H9 (cell line): Measurements from ENCODE around the gene SLC1A7. TPM values are rescaled to one million over a fixed set of nuclear protein-coding genes. Genes with fewer than 3 reads are reported as not detected.

Experiments
- DNase-seq: peaks from one replicate; pipeline ENCODE4 v3.0.0-alpha.2; 2017
- H2AFZ ChIP-seq: one replicate; pipeline ENCODE4 v1.6.1; 2013; ENCODE audit warnings: mild to moderate bottlenecking, low read length, control low read depth, moderate library complexity
- H2AK5ac ChIP-seq: 2 replicates; pipeline ENCODE4 v1.6.1; 2013; ENCODE audit warnings: low read length, control low read depth, mixed read lengths; ENCODE audit not compliant: insufficient read length
- H2BK120ac ChIP-seq: one replicate; pipeline ENCODE4 v1.6.1; 2013; ENCODE audit warnings: low read depth, mild to moderate bottlenecking, low read length, control low read depth, inconsistent platforms; ENCODE audit not compliant: poor library complexity, severe bottlenecking
- H2BK12ac ChIP-seq: 2 replicates; pipeline ENCODE4 v1.6.1; 2013; ENCODE audit warnings: low read length, control low read depth, mixed read lengths, low read depth; ENCODE audit not compliant: insufficient read length
- H2BK15ac ChIP-seq: 2 replicates; pipeline ENCODE4 v1.6.1; 2013; ENCODE audit warnings: low read depth, low read length, control low read depth
- H2BK20ac ChIP-seq: one replicate; pipeline ENCODE4 v1.6.1; 2013; ENCODE audit warnings: low read depth, mild to moderate bottlenecking, low read length, control low read depth, inconsistent platforms; ENCODE audit not compliant: poor library complexity, severe bottlenecking
- H2BK5ac ChIP-seq: 2 replicates; pipeline ENCODE4 v1.6.1; 2013; ENCODE audit warnings: low read length, control low read depth, mixed read lengths; ENCODE audit not compliant: insufficient read length
- H3K14ac ChIP-seq: 2 replicates; pipeline ENCODE4 v1.6.1; 2013; ENCODE audit warnings: low read length, control low read depth; ENCODE audit not compliant: insufficient read depth
- H3K18ac ChIP-seq: 2 replicates; pipeline ENCODE4 v1.6.1; 2013; ENCODE audit warnings: low read depth, mild to moderate bottlenecking, mixed read lengths, low read length, control low read depth; ENCODE audit not compliant: insufficient read length
- H3K23ac ChIP-seq: 2 replicates; pipeline ENCODE4 v1.6.1; 2013; ENCODE audit warnings: low read length, control low read depth, mixed read lengths, low read depth; ENCODE audit not compliant: insufficient read length
- H3K23me2 ChIP-seq: 2 replicates; pipeline ENCODE4 v1.6.1; 2013; ENCODE audit warnings: low read depth, mild to moderate bottlenecking, mixed read lengths, low read length, control low read depth; ENCODE audit not compliant: insufficient read length, poor library complexity, severe bottlenecking
- H3K27ac ChIP-seq: 2 replicates; pipeline ENCODE4 v1.5.1; 2013; ENCODE audit warnings: low read length, control low read depth, mixed read lengths, low read depth; ENCODE audit not compliant: insufficient read length
- H3K27me3 ChIP-seq: 2 replicates; pipeline ENCODE4 v1.6.1; 2013; ENCODE audit warnings: low read length, control low read depth, inconsistent platforms; ENCODE audit not compliant: insufficient read depth
- H3K4ac ChIP-seq: 2 replicates; pipeline ENCODE4 v1.6.1; 2013; ENCODE audit warnings: low read depth, mild to moderate bottlenecking, control low read depth, inconsistent platforms, low read length, moderate library complexity
- H3K4me1 ChIP-seq: 2 replicates; pipeline ENCODE4 v1.6.1; 2013; ENCODE audit warnings: low read length, control low read depth, inconsistent platforms; ENCODE audit not compliant: insufficient read depth
- H3K4me2 ChIP-seq: 2 replicates; pipeline ENCODE4 v1.6.1; 2013; ENCODE audit warnings: low read length, control low read depth, mixed read lengths; ENCODE audit not compliant: insufficient read length, insufficient read depth
- H3K56ac ChIP-seq: 2 replicates; pipeline ENCODE4 v1.6.1; 2013; ENCODE audit warnings: low read depth, mild to moderate bottlenecking, mixed read lengths, low read length, control low read depth; ENCODE audit not compliant: insufficient read length
- H3K79me1 ChIP-seq: 2 replicates; pipeline ENCODE4 v1.6.1; 2013; ENCODE audit warnings: low read depth, mild to moderate bottlenecking, moderate library complexity, low read length, control low read depth, inconsistent platforms; ENCODE audit not compliant: insufficient read depth, poor library complexity, severe bottlenecking
- H3K79me2 ChIP-seq: 2 replicates; pipeline ENCODE4 v1.6.1; 2013; ENCODE audit warnings: low read length, control low read depth, inconsistent platforms; ENCODE audit not compliant: insufficient read depth
- H3K9ac ChIP-seq: 2 replicates; pipeline ENCODE4 v1.6.1; 2013; ENCODE audit warnings: low read length, control low read depth, mixed read lengths; ENCODE audit not compliant: insufficient read length; ENCODE audit errors: extremely low read depth
- H3K9me3 ChIP-seq: one replicate; pipeline ENCODE4 v1.6.1; 2013; ENCODE audit warnings: low read depth, low read length, inconsistent platforms; ENCODE audit not compliant: control insufficient read depth
- H3T11ph ChIP-seq: one replicate; pipeline ENCODE4 v1.6.1; 2013; ENCODE audit warnings: mild to moderate bottlenecking, low read length, control low read depth, inconsistent platforms
- H4K20me1 ChIP-seq: one replicate; pipeline ENCODE4 v1.6.1; 2013; ENCODE audit not compliant: control insufficient read depth, insufficient read length, insufficient read depth
- H4K5ac ChIP-seq: 2 replicates; pipeline ENCODE4 v1.6.1; 2013; ENCODE audit warnings: low read depth, mild to moderate bottlenecking, mixed read lengths, low read length, control low read depth; ENCODE audit not compliant: insufficient read length
- H4K8ac ChIP-seq: replicated peaks from 2 replicates; pipeline ENCODE4 v1.6.1; 2013; ENCODE audit warnings: low read length, control low read depth, mixed read lengths, low read depth; ENCODE audit not compliant: insufficient read length
- H4K91ac ChIP-seq: 2 replicates; pipeline ENCODE4 v1.6.1; 2013; ENCODE audit warnings: low read depth, mild to moderate bottlenecking, moderate library complexity, mixed read lengths, low read length, control low read depth; ENCODE audit not compliant: insufficient read length
- H3K27ac Mint-ChIP-seq, 3 experiments: 2 replicates in 2 of 3; 3 replicates in 1 of 3; pipeline ENCODE4 v1.8.0; 2020 to 2021; ENCODE audit warnings: mixed read lengths in 3 of 3, mild to moderate bottlenecking in 1 of 3, moderate library complexity in 1 of 3
- H3K27me3 Mint-ChIP-seq: 2 replicates; pipeline ENCODE4 v1.8.0; 2021; ENCODE audit warnings: low read depth, mild to moderate bottlenecking, moderate library complexity, mixed read lengths
- H3K36me3 Mint-ChIP-seq, 3 experiments: 2 replicates in 2 of 3; 3 replicates in 1 of 3; pipeline ENCODE4 v1.8.0; 2020 to 2021; ENCODE audit warnings: low read depth in 3 of 3, mixed read lengths in 3 of 3; ENCODE audit not compliant: insufficient read depth in 1 of 3
- H3K4me1 Mint-ChIP-seq, 2 experiments: 2 replicates each; pipeline ENCODE4 v1.8.0; 2020; ENCODE audit warnings: mixed read lengths in 2 of 2
- H3K4me3 Mint-ChIP-seq, 2 experiments: 2 replicates in 1 of 2; 3 replicates in 1 of 2; pipeline ENCODE4 v1.8.0; 2020 to 2021; ENCODE audit warnings: mild to moderate bottlenecking in 2 of 2, mixed read lengths in 2 of 2, moderate library complexity in 1 of 2
- H3K9me3 Mint-ChIP-seq, 2 experiments: 2 replicates in 1 of 2; 3 replicates in 1 of 2; pipeline ENCODE4 v1.8.0; 2020; ENCODE audit warnings: mild to moderate bottlenecking in 2 of 2, mixed read lengths in 2 of 2, moderate library complexity in 1 of 2
- CTCF ChIP-seq: fragments of 200-600 bp; sonication (generic); conservative IDR thresholded peaks from 3 replicates; pipeline ENCODE4 v1.8.0; 2021; ENCODE audit warnings: antibody characterized with exemption, mild to moderate bottlenecking
- WGBS: extraction: QIAGEN DNeasy Blood & Tissue Kit; methylation state at CpG from one replicate; pipeline ENCODE4 v1.1.7; 2013; ENCODE audit warnings: missing lambda C conversion rate, low lambda C conversion rate, mixed read lengths; ENCODE audit not compliant: insufficient read length; ENCODE audit errors: extremely low coverage; 5-methylcytosine and 5-hydroxymethylcytosine counted together
- total RNA-seq: library from RNA; stranded (reverse); gene quantifications from 2 replicates; pipeline ENCODE4 v1.2.1, GENCODE V29; 2021

Gene SLC1A7
- total RNA-seq, 1 experiment from 2014 or later, result not detected

GRCh38 chr1:53073287-53073686, 69.2 kb downstream of the SLC1A7 start:
- no peak for TF ChIP-seq CTCF
- DNase-seq, result no peak

More at GRCh38 chr1:53073287-53073686, 69.2 kb downstream of the SLC1A7 start:
- H4K20me1 ChIP-seq, result no peaks in the 10 kb centered on the region
- H2BK120ac ChIP-seq, result no peak overlapping the region
- H3K79me2 ChIP-seq, result no peaks in the 10 kb centered on the region
- no peaks in the 10 kb centered on the region for H3K79me1 ChIP-seq
- H4K91ac ChIP-seq, result no peak overlapping the region
- H2BK20ac ChIP-seq, result no peak overlapping the region
- H4K8ac ChIP-seq, result no peak overlapping the region
- no peak overlapping the region for H3K14ac ChIP-seq
- H3K27me3 ChIP-seq, result no peaks in the 10 kb centered on the region
- no peak overlapping the region for H2AFZ ChIP-seq
- H3K4me1 ChIP-seq, result no peaks in the 10 kb centered on the region
- H3K23ac ChIP-seq, result no peak overlapping the region
- H3K56ac ChIP-seq, result no peak overlapping the region
- H3K9ac ChIP-seq, result no peak overlapping the region
- no peak overlapping the region for H3K18ac ChIP-seq
- no peaks in the 10 kb centered on the region for H3K9me3 Mint-ChIP-seq
- no peaks in the 10 kb centered on the region for H3K23me2 ChIP-seq
- WGBS, result no CpG with 5 or more reads among the region's 7 CpGs
- no peak overlapping the region for H3K4me3 Mint-ChIP-seq
- H3K36me3 Mint-ChIP-seq, result no peaks in the 10 kb centered on the region
- H2AK5ac ChIP-seq, result no peak overlapping the region
- no peak overlapping the region for H3K4me2 ChIP-seq
- H3K27ac Mint-ChIP-seq, result no peak overlapping the region
- no peak overlapping the region for H2BK5ac ChIP-seq
- no peak overlapping the region for H2BK15ac ChIP-seq
- no peak overlapping the region for H3T11ph ChIP-seq
- no peak overlapping the region for H2BK12ac ChIP-seq
- no peak overlapping the region for H3K27ac ChIP-seq
- no peaks in the 10 kb centered on the region for H3K9me3 ChIP-seq
- no peak overlapping the region for H4K5ac ChIP-seq
- no peaks in the 10 kb centered on the region; the same call in 1 of the 2 replicates for H3K27me3 Mint-ChIP-seq
- no peak overlapping the region for H3K4ac ChIP-seq
- H3K4me1 Mint-ChIP-seq, result peaks cover 0 to 9% of the 10 kb centered on the region in 2 experiments; a peak in 1 of 4 replicates
